ENCODE data around the gene KCTD5.

The KCTD5 gene

GRCh38 chr16:2706085-2706484 lies 23.8 kb downstream of the KCTD5 start:
- no peaks in the 10 kb centered on the region for H3K27me3 ChIP-seq (ENCODE audit: insufficient read depth, low read length, poor library complexity)
- no peak overlapping the region for H2AFZ ChIP-seq (ENCODE audit: low read depth, low read length)
- H3K4me1 ChIP-seq (ENCODE audit: insufficient read depth, low read length): no peaks in the 10 kb centered on the region
- no peaks in the 10 kb centered on the region for H3K9me3 ChIP-seq (ENCODE audit: insufficient read depth, low read length, severe bottlenecking)
- H4K20me1 ChIP-seq (ENCODE audit: insufficient read depth, low read length): peaks cover 29% of the 10 kb centered on the region
- ATAC-seq (ENCODE audit: insufficient read depth, low read depth): no peak
- H3K4me3 ChIP-seq (ENCODE audit: low read depth in 1 of 2, low read length in 2 of 2): no peak overlapping the region
- no peak overlapping the region for H3K9ac ChIP-seq (ENCODE audit: low read depth, low read length)
- H3K27ac ChIP-seq (ENCODE audit: low read length): no peak overlapping the region
- no peak for TF ChIP-seq CTCF (IDR thresholded peaks at IDR 0.05; ENCODE audit: borderline replicate concordance, extremely low read depth, low read length, poor library complexity, severe bottlenecking)
- H3K4me2 ChIP-seq (ENCODE audit: insufficient read depth, low read length): no peak overlapping the region
- H3K36me3 ChIP-seq (ENCODE audit: insufficient read depth, low read length): peaks cover 68% of the 10 kb centered on the region
- H3K79me2 ChIP-seq (ENCODE audit: insufficient read depth, low read length): no peaks in the 10 kb centered on the region
- no peak for DNase-seq

DNA sequence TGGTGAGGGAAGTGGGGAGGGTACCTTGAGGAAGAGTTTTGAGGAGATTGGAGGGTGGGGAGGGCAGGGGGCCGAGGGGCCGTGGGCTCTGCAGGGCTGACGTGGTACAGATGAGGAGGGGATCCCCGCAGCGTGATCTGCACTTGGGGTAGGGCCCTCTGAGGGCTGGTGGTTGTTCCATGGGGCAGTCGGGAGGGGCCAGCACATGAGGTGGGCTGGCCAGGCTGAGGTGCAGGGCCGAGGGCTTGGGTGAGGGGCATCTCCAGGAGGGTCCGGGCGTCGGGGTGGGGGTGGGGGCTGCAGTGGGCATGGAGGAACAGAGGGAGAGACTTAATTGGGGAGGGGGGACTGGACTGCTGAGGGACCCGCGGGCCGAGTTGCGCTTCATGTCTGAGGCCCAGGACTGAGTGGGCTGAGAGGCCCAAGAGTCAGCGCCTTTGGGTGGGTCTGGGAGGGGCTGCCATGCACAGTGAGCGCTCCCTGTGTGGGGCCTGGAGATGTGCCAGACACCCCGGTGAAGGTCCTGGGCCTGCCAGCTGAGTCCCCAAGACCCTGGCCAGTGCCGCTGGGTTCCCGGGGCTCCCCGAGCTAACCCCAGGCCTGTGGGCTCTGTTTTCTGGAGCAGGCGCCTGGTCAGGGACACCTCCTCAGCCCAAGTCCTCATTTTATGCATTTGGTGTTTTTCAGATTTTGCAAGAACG lies 24.4 kb downstream of the KCTD5 start:
- H3K9me3 ChIP-seq (ENCODE audit: insufficient read depth, low read length, severe bottlenecking): no peaks in the 10 kb centered on the region

DNA sequence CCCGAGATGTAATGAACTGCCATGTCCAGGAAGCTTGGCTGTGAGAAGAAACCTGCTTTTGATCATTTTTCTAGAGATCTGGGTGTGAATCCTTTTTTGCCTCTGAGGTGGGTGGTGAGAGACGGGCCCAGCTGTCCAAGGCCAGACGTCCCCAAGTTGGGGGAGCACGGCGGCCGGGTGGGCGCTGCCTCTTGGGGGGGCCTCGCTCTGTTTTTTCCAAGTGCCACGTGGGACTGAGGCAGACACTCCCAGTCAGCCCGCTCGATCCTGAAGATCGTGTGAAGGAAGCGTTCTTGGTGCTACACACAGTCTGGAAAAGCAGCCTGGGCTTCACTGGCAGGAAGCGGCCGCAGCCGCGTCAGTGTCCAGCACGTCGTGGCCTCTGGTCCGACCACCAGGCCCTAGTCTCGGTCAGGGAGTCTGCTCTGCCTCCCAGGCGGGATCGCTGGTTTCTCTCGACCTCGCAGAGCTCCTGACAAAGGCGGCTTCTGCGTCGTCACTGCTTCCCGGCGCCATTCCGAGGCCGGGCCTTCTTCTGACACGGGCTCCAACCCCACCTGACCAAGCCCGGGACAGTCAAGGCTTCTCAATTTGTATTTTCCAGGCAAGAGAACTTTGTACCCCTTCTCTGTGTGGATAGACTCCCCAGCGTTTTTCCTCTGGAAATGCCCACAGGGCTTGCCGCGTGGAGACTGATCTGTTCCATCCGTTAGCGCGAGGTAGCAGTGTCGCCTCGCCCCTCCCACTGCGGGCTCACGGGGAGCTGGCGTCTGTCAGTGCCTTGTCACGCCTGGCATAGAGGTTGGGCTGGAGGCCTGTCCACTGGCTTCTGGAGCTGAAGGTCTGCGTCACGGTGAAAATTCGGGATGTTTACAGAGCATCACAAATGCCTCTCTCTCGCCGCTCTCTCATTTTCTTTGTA lies 25.3 kb downstream of the KCTD5 start:
- Histone ChIP-seq H3K79me2 (ENCODE audit: insufficient read depth, low read length) (no peaks in the 10 kb centered on the region), H3K9ac (ENCODE audit: low read depth, low read length) (no peak overlapping the region), H3K27ac (ENCODE audit: low read length) (no peak overlapping the region), H3K36me3 (ENCODE audit: insufficient read depth, low read length) (peaks cover 52% of the 10 kb centered on the region), H2AFZ (ENCODE audit: low read depth, low read length) (no peak overlapping the region), H3K9me3 (ENCODE audit: insufficient read depth, low read length, severe bottlenecking) (no peaks in the 10 kb centered on the region), H3K4me1 (ENCODE audit: insufficient read depth, low read length) (no peaks in the 10 kb centered on the region), H4K20me1 (ENCODE audit: insufficient read depth, low read length) (peaks cover 24% of the 10 kb centered on the region), H3K4me2 (ENCODE audit: insufficient read depth, low read length) (no peak overlapping the region), H3K27me3 (ENCODE audit: insufficient read depth, low read length, poor library complexity) (no peaks in the 10 kb centered on the region), H3K4me3 (ENCODE audit: low read depth in 1 of 2, low read length in 2 of 2) (no peak overlapping the region)
- no peak for ATAC-seq (ENCODE audit: insufficient read depth, low read depth)
- TF ChIP-seq EZH2 (IDR thresholded peaks at IDR 0.05; ENCODE audit: borderline replicate concordance, low read depth, low read length, severe bottlenecking) (no peak), CTCF (IDR thresholded peaks at IDR 0.05; ENCODE audit: borderline replicate concordance, extremely low read depth, low read length, poor library complexity, severe bottlenecking) (no peak)
- DNase-seq: no peak

More for the DNA sequence above, 24.4 kb downstream of the KCTD5 start:
- Histone ChIP-seq H3K4me1 (ENCODE audit: insufficient read depth, low read length) (no peaks in the 10 kb centered on the region), H3K36me3 (ENCODE audit: insufficient read depth, low read length) (peaks cover 61% of the 10 kb centered on the region), H3K4me2 (ENCODE audit: insufficient read depth, low read length) (no peak overlapping the region), H3K27ac (ENCODE audit: low read length) (no peak overlapping the region), H3K27me3 (ENCODE audit: insufficient read depth, low read length, poor library complexity) (no peaks in the 10 kb centered on the region), H4K20me1 (ENCODE audit: insufficient read depth, low read length) (peaks cover 29% of the 10 kb centered on the region), H3K4me3 (ENCODE audit: low read depth in 1 of 2, low read length in 2 of 2) (no peak overlapping the region), H2AFZ (ENCODE audit: low read depth, low read length) (no peak overlapping the region), H3K79me2 (ENCODE audit: insufficient read depth, low read length) (no peaks in the 10 kb centered on the region), H3K9ac (ENCODE audit: low read depth, low read length) (no peak overlapping the region)
- DNase-seq: no peak
- ATAC-seq (ENCODE audit: insufficient read depth, low read depth): no peak
- TF ChIP-seq EZH2 (IDR thresholded peaks at IDR 0.05; ENCODE audit: borderline replicate concordance, low read depth, low read length, severe bottlenecking): no peak
- no peak for TF ChIP-seq CTCF (IDR thresholded peaks at IDR 0.05; ENCODE audit: borderline replicate concordance, extremely low read depth, low read length, poor library complexity, severe bottlenecking)

Measured in DND-41 (cell line).